ENCODE results near the gene CTDNEP1.

CTDNEP1 gene

GRCh38 chr17:7196651-7197401 is 54.7 kb downstream of the CTDNEP1 start:
- no peak for DNase-seq (ENCODE audit: low read depth, low spot score)
- no peak overlapping the region for H3K4me3 ChIP-seq (ENCODE audit: insufficient read length, low read depth)
- H3K27me3 ChIP-seq (ENCODE audit: insufficient read depth, insufficient read length), result no peaks in the 10 kb centered on the region
- no peak for TF ChIP-seq YY1 (IDR thresholded peaks at IDR 0.05; ENCODE audit: insufficient read depth, insufficient read length)
- no peak for TF ChIP-seq SUZ12 (IDR thresholded peaks at IDR 0.05; ENCODE audit: extremely low read depth, insufficient read depth, insufficient read length)
- TF ChIP-seq ZNF274 (IDR thresholded peaks at IDR 0.05; ENCODE audit: low read depth, low read length), result no peak
- H3K4me1 ChIP-seq (ENCODE audit: insufficient read depth, insufficient read length), result peaks cover under 1% of the 10 kb centered on the region
- no peaks in the 10 kb centered on the region for H3K9me3 ChIP-seq (ENCODE audit: insufficient read depth, low read length)
- H3K9ac ChIP-seq (ENCODE audit: insufficient read length, low read depth), result no peak overlapping the region
- H3K36me3 ChIP-seq (ENCODE audit: insufficient read depth, insufficient read length, low read length), result peaks cover 48% of the 10 kb centered on the region

DNA sequence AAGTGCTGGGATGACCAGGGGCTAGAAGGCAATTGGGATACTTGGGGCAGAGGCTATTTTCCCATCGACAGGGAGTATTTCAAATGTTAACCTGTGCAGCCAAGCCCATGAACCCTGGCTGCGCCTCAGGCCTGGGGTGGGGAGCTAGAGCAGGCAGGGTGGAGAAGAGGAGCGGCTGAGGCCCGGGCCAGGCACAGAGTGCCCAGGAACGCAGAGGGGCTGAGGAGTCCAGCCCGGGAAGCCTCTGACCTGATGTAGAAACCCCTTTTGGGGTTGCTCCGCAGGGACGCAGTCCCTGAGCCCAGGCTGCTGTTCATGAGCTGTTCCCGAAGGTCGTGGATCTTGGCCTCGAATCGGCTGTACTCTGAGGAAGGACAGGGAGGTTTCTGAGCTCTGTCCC is 55.6 kb downstream of the CTDNEP1 start:
- H3K36me3 ChIP-seq (ENCODE audit: insufficient read depth, insufficient read length, low read length), result peaks cover 47% of the 10 kb centered on the region

More for the DNA sequence above, 55.6 kb downstream of the CTDNEP1 start:
- Histone ChIP-seq H3K4me1 (ENCODE audit: insufficient read depth, insufficient read length) (peaks cover 4% of the 10 kb centered on the region), H3K9me3 (ENCODE audit: insufficient read depth, low read length) (no peaks in the 10 kb centered on the region), H3K4me3 (ENCODE audit: insufficient read length, low read depth) (no peak overlapping the region), H3K9ac (ENCODE audit: insufficient read length, low read depth) (no peak overlapping the region), H3K27me3 (ENCODE audit: insufficient read depth, insufficient read length) (no peaks in the 10 kb centered on the region)
- TF ChIP-seq ZNF274 (IDR thresholded peaks at IDR 0.05; ENCODE audit: low read depth, low read length), result no peak
- no peak for TF ChIP-seq YY1 (IDR thresholded peaks at IDR 0.05; ENCODE audit: insufficient read depth, insufficient read length)
- no peak for TF ChIP-seq SUZ12 (IDR thresholded peaks at IDR 0.05; ENCODE audit: extremely low read depth, insufficient read depth, insufficient read length)
- DNase-seq (ENCODE audit: low read depth, low spot score), result no peak
